HepG2 (cell line): ENCODE measurements around the gene ACBD6. TPM values are rescaled to one million over a fixed set of nuclear protein-coding genes. Genes with fewer than 3 reads are reported as not detected.

Experiments
- ARID5B ChIP-seq: IDR thresholded peaks from 2 replicates; pipeline ENCODE4 v1.4.0; 2020; ENCODE audit warnings: mild to moderate bottlenecking, missing genetic modification reagents
- NCOA2 ChIP-seq: sonication (generic); formaldehyde crosslinking; IDR thresholded peaks from 2 replicates; pipeline ENCODE4 v1.8.0; 2022; ENCODE audit warnings: inconsistent platforms
- POLR2G ChIP-seq: fragments of 200-400 bp; formaldehyde crosslinking; IDR thresholded peaks from 2 replicates; pipeline ENCODE4 v1.6.1; 2018; ENCODE audit warnings: mild to moderate bottlenecking, low read depth, low read length, moderate library complexity
- SAP130 ChIP-seq: IDR thresholded peaks from 2 replicates; pipeline ENCODE4 v1.6.1; 2016; ENCODE audit warnings: low read depth
- USF2 ChIP-seq, 2 experiments: sonication (generic) in 1 of 2; formaldehyde crosslinking in 1 of 2; IDR thresholded peaks; 2 replicates each; pipeline versions ENCODE4 v1.5.1 to v1.6.1; 2011 to 2020; ENCODE audit warnings: borderline replicate concordance in 1 of 2, low read depth in 1 of 2, low read length in 1 of 2, mild to moderate bottlenecking in 1 of 2, missing genetic modification reagents in 1 of 2, moderate library complexity in 1 of 2
- ZBTB40 ChIP-seq, 2 experiments: fragments of 450-650 bp in 1 of 2; sonication (generic) in 1 of 2; formaldehyde crosslinking in 1 of 2; IDR thresholded peaks; 2 replicates each; pipeline versions ENCODE4 v1.6.1 to v1.8.0; 2016 to 2022; ENCODE audit warnings: antibody characterized with exemption in 1 of 2, mild to moderate bottlenecking in 1 of 2, missing genetic modification reagents in 1 of 2
- ZGPAT ChIP-seq: IDR thresholded peaks from 2 replicates; pipeline ENCODE4 v1.6.1; 2016; ENCODE audit warnings: mild to moderate bottlenecking
- polyA plus RNA-seq, 8 experiments: library from polyadenylated mRNA; depleted of rRNA in 3 of 8; stranded (reverse) in 7 of 8; unstranded in 1 of 8; fragments of >200 nt; fragmentation: Illumina TruSeq in 4 of 8; extraction: Trizol in 4 of 8; gene quantifications; 2 replicates each; pipeline versions ENCODE4 v1.2.1 to v1.2.3, GENCODE V29; 2011 to 2016; ENCODE audit warnings: low read depth in 4 of 8, missing spikeins in 1 of 8, mixed read lengths in 1 of 8; ENCODE audit not compliant: insufficient read depth in 1 of 8
- total RNA-seq, 5 experiments: library from RNA; depleted of rRNA; stranded (reverse); fragments of >200 nt; fragmentation: Illumina TruSeq; extraction: Trizol; gene quantifications; 2 replicates each; pipeline ENCODE4 v1.2.3, GENCODE V29; 2016; ENCODE audit warnings: low read depth in 1 of 5

Gene ACBD6
- total and polyA plus RNA-seq, 2 of the 13 experiments (the other 11 are each of a cell fraction or from before 2014, with no cell fraction given): 33.5 to 47.2 TPM

GRCh38 chr1:180521474-180522212 lies 19.3 kb upstream of the ACBD6 start (continued):
- peak; percentile 67 for TF ChIP-seq USF2 (IDR thresholded peaks at IDR 0.05; ENCODE audit: low read depth, low read length)
- peak; percentile 72; the same call in 1 of the 2 replicates for TF ChIP-seq USF2 (CRISPR knock-in tag; IDR thresholded peaks at IDR 0.05; ENCODE audit: borderline replicate concordance)
- TF ChIP-seq ZBTB40 (IDR thresholded peaks at IDR 0.05): no peak
- no peak for TF ChIP-seq ZBTB40 (CRISPR knock-in tag; IDR thresholded peaks at IDR 0.05)
- TF ChIP-seq NCOA2 (CRISPR knock-in tag): peak; percentile 57; the same call in 1 of the 2 replicates
- 0 out of 2 replicates have a peak, but pooled peaks have one; percentile 25 for TF ChIP-seq ZGPAT (CRISPR knock-in tag)
- TF ChIP-seq ARID5B (CRISPR knock-in tag): peak; percentile 78
- peak; percentile 55 for TF ChIP-seq SAP130 (CRISPR knock-in tag)
- 0 out of 2 replicates have a peak, but pooled peaks have one; percentile 28 for TF ChIP-seq POLR2G
